Hepatocyte (in vitro differentiated cells): ENCODE results near the gene CCDC136. TPM values are rescaled to one million over a fixed set of nuclear protein-coding genes. Genes with fewer than 3 reads are reported as not detected.

Experiments used
- DNase-seq: peaks from one replicate; pipeline ENCODE4 v3.0.0-alpha.2; 2016; ENCODE audit warnings: low spot score
- H2AFZ ChIP-seq: fragments of 200-600 bp; sonication (generic); 2 replicates; pipeline ENCODE4 v1.6.0; 2016; ENCODE audit warnings: antibody characterized with exemption, mild to moderate bottlenecking
- H3K27ac ChIP-seq: fragments of 200-600 bp; sonication (generic); 2 replicates; pipeline ENCODE4 v1.5.1; 2016; ENCODE audit warnings: mild to moderate bottlenecking
- H3K27me3 ChIP-seq: fragments of 200-600 bp; sonication (generic); 2 replicates; pipeline ENCODE4 v1.6.1; 2016
- H3K36me3 ChIP-seq: fragments of 200-600 bp; sonication (generic); replicated peaks from 2 replicates; pipeline ENCODE4 v1.5.1; 2016; ENCODE audit warnings: low read depth; ENCODE audit not compliant: insufficient read depth
- H3K4me1 ChIP-seq: fragments of 200-600 bp; sonication (generic); 2 replicates; pipeline ENCODE4 v1.5.1; 2016; ENCODE audit warnings: mild to moderate bottlenecking, moderate library complexity; ENCODE audit not compliant: insufficient read depth
- H3K4me2 ChIP-seq: fragments of 200-600 bp; sonication (generic); 2 replicates; pipeline ENCODE4 v1.6.0; 2016
- H3K4me3 ChIP-seq: fragments of 200-600 bp; sonication (generic); 2 replicates; pipeline ENCODE4 v1.5.1; 2016; ENCODE audit warnings: mild to moderate bottlenecking
- H3K79me2 ChIP-seq: fragments of 200-600 bp; sonication (generic); 2 replicates; pipeline ENCODE4 v1.6.0; 2017; ENCODE audit warnings: mild to moderate bottlenecking
- H3K9me2 ChIP-seq: fragments of 200-600 bp; sonication (generic); replicated peaks from 2 replicates; pipeline ENCODE4 v1.6.0; 2017; ENCODE audit warnings: mild to moderate bottlenecking; ENCODE audit not compliant: insufficient read depth
- H3K9me3 ChIP-seq: fragments of 200-600 bp; sonication (generic); 2 replicates; pipeline ENCODE4 v1.5.1; 2016; ENCODE audit warnings: low read depth, mild to moderate bottlenecking
- H4K20me1 ChIP-seq: fragments of 200-600 bp; sonication (generic); 2 replicates; pipeline ENCODE4 v1.6.0; 2016; ENCODE audit warnings: mild to moderate bottlenecking; ENCODE audit not compliant: insufficient read depth, poor library complexity, severe bottlenecking
- CTCF ChIP-seq: fragments of 200-600 bp; sonication (generic); IDR thresholded peaks from 2 replicates; pipeline ENCODE4 v1.5.1; 2016; ENCODE audit warnings: antibody characterized with exemption, mild to moderate bottlenecking; ENCODE audit not compliant: poor library complexity
- EZH2 ChIP-seq: fragments of 200-600 bp; sonication (generic); IDR thresholded peaks from 2 replicates; pipeline ENCODE4 v1.6.1; 2016; ENCODE audit warnings: antibody characterized with exemption, mild to moderate bottlenecking, borderline replicate concordance
- EZH2phosphoT487 ChIP-seq: fragments of 200-600 bp; sonication (generic); IDR thresholded peaks from one replicate; pipeline ENCODE4 v1.6.1; 2018; ENCODE audit warnings: antibody characterized with exemption, mild to moderate bottlenecking, low read depth, moderate library complexity; ENCODE audit not compliant: unreplicated experiment, severe bottlenecking
- WGBS: methylation state at CpG from one replicate; pipeline ENCODE4 v1.1.6; 2016; ENCODE audit warnings: low lambda C conversion rate; ENCODE audit errors: missing lambda C conversion rate; 5-methylcytosine and 5-hydroxymethylcytosine counted together
- polyA plus RNA-seq: library from polyadenylated mRNA; unstranded; fragments of >200 nt; fragmentation: Nextera tagmentation; extraction: Ambion mirVana; gene quantifications from 2 replicates; pipeline ENCODE4 v1.2.1, GENCODE V29; 2016
- total RNA-seq: library from RNA; depleted of rRNA; stranded (reverse); fragments of >200 nt; gene quantifications from 2 replicates; pipeline ENCODE4 v1.2.3, GENCODE V29; 2014

Gene CCDC136
- total and polyA plus RNA-seq, 2 experiments from 2014 or later: 3.8 to 5.6 TPM

- no peak overlapping the region for H3K4me2 ChIP-seq
- no peaks in the 10 kb centered on the region for H3K36me3 ChIP-seq
- no peak overlapping the region for H3K4me3 ChIP-seq
- peaks cover 19% of the 10 kb centered on the region for H3K4me1 ChIP-seq
- no peak for DNase-seq
- no peaks in the 10 kb centered on the region for H3K9me3 ChIP-seq
- 95% methylated on average over 16 of the region's 16 CpGs for WGBS
- no peaks in the 10 kb centered on the region for H3K79me2 ChIP-seq
- no peaks in the 10 kb centered on the region for H3K27me3 ChIP-seq
- H3K9me2 ChIP-seq: no peaks in the 10 kb centered on the region
- no peak overlapping the region for H2AFZ ChIP-seq
- TF ChIP-seq EZH2phosphoT487: no peak
- no peak for TF ChIP-seq EZH2
- no peak for TF ChIP-seq CTCF
- no peak overlapping the region for H3K27ac ChIP-seq
- no peaks in the 10 kb centered on the region for H4K20me1 ChIP-seq
Measured at GRCh38 chr7:128837521-128837921, 45.8 kb downstream of the CCDC136 start.

GRCh38 chr7:128838109-128838779, 46.5 kb downstream of the CCDC136 start:
- Histone ChIP-seq H3K4me3 (no peak overlapping the region), H4K20me1 (no peaks in the 10 kb centered on the region), H3K4me2 (no peak overlapping the region), H3K79me2 (no peaks in the 10 kb centered on the region), H3K36me3 (no peaks in the 10 kb centered on the region), H3K9me3 (no peaks in the 10 kb centered on the region), H2AFZ (no peak overlapping the region), H3K27ac (no peak overlapping the region), H3K4me1 (peaks cover 12% of the 10 kb centered on the region), H3K9me2 (no peaks in the 10 kb centered on the region), H3K27me3 (no peaks in the 10 kb centered on the region)
- WGBS: 95% methylated on average over 15 of the region's 22 CpGs
- DNase-seq: no peak
- TF ChIP-seq EZH2: no peak

- TF ChIP-seq EZH2: no peak
- no peak for TF ChIP-seq EZH2phosphoT487
- no peak for TF ChIP-seq CTCF
- Histone ChIP-seq H3K79me2 (no peaks in the 10 kb centered on the region), H3K27me3 (no peaks in the 10 kb centered on the region), H3K4me3 (no peak overlapping the region), H3K27ac (no peak overlapping the region), H3K4me1 (peaks cover 4% of the 10 kb centered on the region), H3K9me3 (no peaks in the 10 kb centered on the region), H3K9me2 (no peaks in the 10 kb centered on the region), H4K20me1 (no peaks in the 10 kb centered on the region), H2AFZ (no peak overlapping the region), H3K36me3 (no peaks in the 10 kb centered on the region), H3K4me2 (no peak overlapping the region)
- DNase-seq: no peak
- 91% methylated on average over 17 of the region's 17 CpGs for WGBS
Measured at GRCh38 chr7:128838981-128839731, 47.4 kb downstream of the CCDC136 start.

GRCh38 chr7:128839751-128840177, 48.0 kb downstream of the CCDC136 start:
- no peak overlapping the region for H3K4me2 ChIP-seq
- 89% methylated on average over 13 of the region's 13 CpGs for WGBS
- TF ChIP-seq EZH2phosphoT487 (no peak), EZH2 (no peak), CTCF (no peak)
- H3K27me3 ChIP-seq: no peaks in the 10 kb centered on the region
- no peaks in the 10 kb centered on the region for H4K20me1 ChIP-seq
- no peak overlapping the region for H3K4me3 ChIP-seq
- H3K9me3 ChIP-seq: no peaks in the 10 kb centered on the region
- no peaks in the 10 kb centered on the region for H3K9me2 ChIP-seq
- no peaks in the 10 kb centered on the region for H3K79me2 ChIP-seq
- H3K27ac ChIP-seq: no peak overlapping the region
- no peaks in the 10 kb centered on the region for H3K4me1 ChIP-seq
- no peak overlapping the region for H2AFZ ChIP-seq
- H3K36me3 ChIP-seq: no peaks in the 10 kb centered on the region
- no peak for DNase-seq
